22Rv1 (cell line): ENCODE data around the gene ADAMTS17.

Experiments used
- ZFX ChIP-seq: fragments of 450-650 bp; IDR thresholded peaks from 2 replicates; pipeline ENCODE4 v1.6.1; 2017; ENCODE audit warnings: antibody characterized with exemption, borderline replicate concordance
- TF ChIP-seq, protein P1 (sequence below): fragments of 450-650 bp; IDR thresholded peaks from 2 replicates; pipeline ENCODE4 v1.5.1; 2017; ENCODE audit warnings: mild to moderate bottlenecking

DNA sequence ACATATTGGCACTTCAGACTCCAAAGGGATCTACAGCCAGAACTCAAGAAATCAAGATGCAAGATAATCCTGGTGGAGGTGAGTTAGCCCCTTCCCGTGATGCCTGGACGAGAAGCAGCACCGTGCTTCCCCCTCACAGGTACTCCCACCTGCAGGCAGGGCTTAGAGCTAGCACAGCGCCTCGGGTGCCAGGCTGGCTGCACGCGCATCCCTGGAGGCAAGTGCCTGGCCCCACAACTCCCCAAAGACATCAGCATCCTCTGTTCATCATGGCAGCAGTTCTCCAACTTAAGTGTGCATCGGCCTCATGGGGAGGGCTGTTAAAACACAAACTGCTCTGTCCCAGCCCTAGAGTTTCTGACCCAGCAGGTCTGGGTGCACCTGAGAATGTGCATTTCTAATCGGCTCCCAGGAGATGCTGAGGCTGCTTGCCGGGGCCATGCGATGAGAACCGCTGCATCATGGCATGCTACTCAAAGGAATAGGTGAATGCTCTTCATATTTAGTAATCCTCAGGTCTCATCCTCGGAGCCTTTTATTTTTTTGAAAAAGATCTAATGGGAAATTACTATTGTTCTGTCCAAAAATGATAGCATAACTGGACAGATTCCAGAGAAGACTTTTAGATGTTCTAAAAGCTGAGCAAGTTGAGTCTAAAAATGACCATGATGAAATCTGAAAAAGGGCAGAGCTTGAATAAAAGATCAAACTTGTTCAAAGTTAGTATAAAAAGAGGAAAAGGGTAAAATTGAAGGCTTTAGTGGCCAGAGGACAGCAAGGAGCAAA lies 244.2 kb downstream of the ADAMTS17 start:
- TF ChIP-seq, protein P1, sequence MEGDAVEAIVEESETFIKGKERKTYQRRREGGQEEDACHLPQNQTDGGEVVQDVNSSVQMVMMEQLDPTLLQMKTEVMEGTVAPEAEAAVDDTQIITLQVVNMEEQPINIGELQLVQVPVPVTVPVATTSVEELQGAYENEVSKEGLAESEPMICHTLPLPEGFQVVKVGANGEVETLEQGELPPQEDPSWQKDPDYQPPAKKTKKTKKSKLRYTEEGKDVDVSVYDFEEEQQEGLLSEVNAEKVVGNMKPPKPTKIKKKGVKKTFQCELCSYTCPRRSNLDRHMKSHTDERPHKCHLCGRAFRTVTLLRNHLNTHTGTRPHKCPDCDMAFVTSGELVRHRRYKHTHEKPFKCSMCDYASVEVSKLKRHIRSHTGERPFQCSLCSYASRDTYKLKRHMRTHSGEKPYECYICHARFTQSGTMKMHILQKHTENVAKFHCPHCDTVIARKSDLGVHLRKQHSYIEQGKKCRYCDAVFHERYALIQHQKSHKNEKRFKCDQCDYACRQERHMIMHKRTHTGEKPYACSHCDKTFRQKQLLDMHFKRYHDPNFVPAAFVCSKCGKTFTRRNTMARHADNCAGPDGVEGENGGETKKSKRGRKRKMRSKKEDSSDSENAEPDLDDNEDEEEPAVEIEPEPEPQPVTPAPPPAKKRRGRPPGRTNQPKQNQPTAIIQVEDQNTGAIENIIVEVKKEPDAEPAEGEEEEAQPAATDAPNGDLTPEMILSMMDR: no peak
- no peak for TF ChIP-seq ZFX
